Ectodermal cell (in vitro differentiated cells): Measurements from ENCODE around the gene FRAS1.

Source experiments
- H3K27ac ChIP-seq: 2 replicates; pipeline ENCODE4 v1.7.0; 2013; ENCODE audit warnings: mild to moderate bottlenecking, low read depth, low read length; ENCODE audit not compliant: insufficient read depth, poor library complexity, severe bottlenecking
- H3K27me3 ChIP-seq: 2 replicates; pipeline ENCODE4 v1.7.0; 2013; ENCODE audit warnings: mild to moderate bottlenecking, low read length; ENCODE audit not compliant: insufficient read depth, control insufficient read depth, poor library complexity, severe bottlenecking
- H3K36me3 ChIP-seq: one replicate; pipeline ENCODE4 v1.7.0; 2013; ENCODE audit warnings: low read length; ENCODE audit not compliant: control insufficient read depth, insufficient read depth
- H3K4me1 ChIP-seq: one replicate; pipeline ENCODE4 v1.7.0; 2013; ENCODE audit warnings: low read length; ENCODE audit not compliant: control insufficient read depth, insufficient read depth
- H3K4me3 ChIP-seq: 2 replicates; pipeline ENCODE4 v1.7.0; 2013; ENCODE audit warnings: low read depth, low read length, control low read depth; ENCODE audit not compliant: insufficient read depth
- H3K9me3 ChIP-seq: 2 replicates; pipeline ENCODE4 v1.7.0; 2013; ENCODE audit warnings: mild to moderate bottlenecking, low read length, moderate library complexity; ENCODE audit not compliant: control insufficient read depth
- WGBS, 2 experiments: methylation state at CpG; one replicate each; pipeline ENCODE4 v1.1.7; 2013; ENCODE audit warnings: missing lambda C conversion rate in 2 of 2; 5-methylcytosine and 5-hydroxymethylcytosine counted together

FRAS1 gene

DNA sequence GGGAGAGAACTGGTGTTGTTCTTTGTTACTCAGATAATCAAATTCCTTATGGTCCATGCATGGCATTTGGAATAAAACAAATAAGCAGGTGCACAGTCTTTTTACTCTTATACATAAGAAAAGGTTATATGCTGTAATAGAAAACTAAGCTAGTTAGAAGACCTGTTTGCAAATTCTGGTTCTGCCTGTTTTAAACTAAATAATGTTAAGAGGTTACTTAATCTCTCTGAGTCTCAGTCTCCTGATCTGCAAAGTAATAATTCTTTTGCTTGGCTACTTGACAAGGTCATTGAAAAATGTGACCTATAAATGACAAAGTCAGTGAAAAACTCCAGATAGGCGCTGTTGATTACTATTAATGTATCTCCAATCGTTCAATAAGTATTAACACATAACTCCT lies 451.9 kb downstream of the FRAS1 start:
- Histone ChIP-seq H3K4me3 (no peak overlapping the region), H3K36me3 (no peaks in the 10 kb centered on the region), H3K4me1 (no peaks in the 10 kb centered on the region), H3K9me3 (no peaks in the 10 kb centered on the region), H3K27ac (no peak overlapping the region), H3K27me3 (no peaks in the 10 kb centered on the region)
- 90 to 94% methylated on average over 2 of the region's 2 CpGs for WGBS, 2 experiments

GRCh38 chr4:78510108-78510507 lies 453.0 kb downstream of the FRAS1 start:
- Histone ChIP-seq H3K9me3 (no peaks in the 10 kb centered on the region), H3K27ac (no peak overlapping the region), H3K27me3 (no peaks in the 10 kb centered on the region), H3K4me1 (no peaks in the 10 kb centered on the region), H3K36me3 (no peaks in the 10 kb centered on the region), H3K4me3 (no peak overlapping the region)
- WGBS, 2 experiments: no CpG with 5 or more reads among the region's 1 CpG

DNA sequence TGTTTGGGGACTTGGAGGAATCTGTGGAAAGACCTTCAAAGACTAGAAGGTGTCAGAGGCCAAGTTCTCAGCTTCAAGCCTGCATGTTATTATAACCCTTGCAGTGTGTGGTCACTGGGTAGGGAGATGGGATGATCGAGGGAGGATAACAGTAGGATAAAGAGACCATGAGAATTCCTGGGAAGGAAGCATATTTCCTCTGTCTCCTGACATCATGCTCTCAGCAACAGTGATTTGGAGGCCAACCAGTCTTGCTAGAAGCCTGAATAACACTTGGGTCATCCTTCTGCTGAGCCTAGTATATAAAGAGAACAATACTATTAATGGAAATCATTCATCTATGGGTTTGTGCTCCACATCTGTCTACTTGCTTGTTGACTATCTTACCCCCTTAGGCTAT lies 453.6 kb downstream of the FRAS1 start:
- H3K36me3 ChIP-seq: no peaks in the 10 kb centered on the region
- H3K27ac ChIP-seq: no peak overlapping the region
- H3K27me3 ChIP-seq: no peaks in the 10 kb centered on the region
- WGBS, 2 experiments: 42 to 65% methylated on average over 1 of the region's 1 CpG
- no peak overlapping the region for H3K4me3 ChIP-seq
- H3K4me1 ChIP-seq: no peaks in the 10 kb centered on the region
- no peaks in the 10 kb centered on the region for H3K9me3 ChIP-seq

GRCh38 chr4:78512357-78512920 lies 455.3 kb downstream of the FRAS1 start:
- no peaks in the 10 kb centered on the region for H3K4me1 ChIP-seq
- no peaks in the 10 kb centered on the region for H3K36me3 ChIP-seq
- H3K9me3 ChIP-seq: no peaks in the 10 kb centered on the region
- WGBS, 2 experiments: 90 to 95% methylated on average over 3 of the region's 3 CpGs
- no peaks in the 10 kb centered on the region for H3K27me3 ChIP-seq
- H3K27ac ChIP-seq: no peak overlapping the region
- no peak overlapping the region for H3K4me3 ChIP-seq

DNA sequence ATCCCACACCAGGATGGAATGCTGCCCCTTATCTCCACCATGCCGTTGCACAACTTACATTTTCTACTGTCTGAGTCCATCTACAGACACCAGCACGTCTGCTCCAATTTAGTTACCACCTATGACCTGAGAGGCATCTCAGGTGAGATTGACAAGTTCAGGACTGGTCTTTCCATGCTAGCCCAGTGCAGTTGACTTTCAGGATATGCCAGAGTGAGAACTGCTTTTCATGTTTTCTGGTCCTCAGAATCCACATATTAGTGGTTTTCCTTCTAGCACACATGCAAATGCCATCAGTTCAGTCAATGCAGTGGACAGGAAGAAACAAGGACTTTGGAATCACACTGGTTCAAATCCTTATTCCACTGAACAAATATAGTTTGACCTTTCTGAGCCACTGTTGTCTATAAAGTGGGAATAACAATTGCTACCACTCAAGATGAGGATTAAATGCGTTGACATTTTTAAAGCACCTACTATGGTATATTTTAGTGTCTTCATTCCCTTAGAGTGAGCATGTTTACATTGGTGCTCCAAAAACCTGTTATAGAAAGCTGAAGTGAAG lies 456.4 kb downstream of the FRAS1 start:
- no peaks in the 10 kb centered on the region for H3K36me3 ChIP-seq
- no peaks in the 10 kb centered on the region for H3K27me3 ChIP-seq
- no peak overlapping the region for H3K27ac ChIP-seq
- no peaks in the 10 kb centered on the region for H3K9me3 ChIP-seq
- H3K4me3 ChIP-seq: no peak overlapping the region
- WGBS, 2 experiments: 90 to 91% methylated on average over 3 of the region's 3 CpGs
- H3K4me1 ChIP-seq: no peaks in the 10 kb centered on the region

DNA sequence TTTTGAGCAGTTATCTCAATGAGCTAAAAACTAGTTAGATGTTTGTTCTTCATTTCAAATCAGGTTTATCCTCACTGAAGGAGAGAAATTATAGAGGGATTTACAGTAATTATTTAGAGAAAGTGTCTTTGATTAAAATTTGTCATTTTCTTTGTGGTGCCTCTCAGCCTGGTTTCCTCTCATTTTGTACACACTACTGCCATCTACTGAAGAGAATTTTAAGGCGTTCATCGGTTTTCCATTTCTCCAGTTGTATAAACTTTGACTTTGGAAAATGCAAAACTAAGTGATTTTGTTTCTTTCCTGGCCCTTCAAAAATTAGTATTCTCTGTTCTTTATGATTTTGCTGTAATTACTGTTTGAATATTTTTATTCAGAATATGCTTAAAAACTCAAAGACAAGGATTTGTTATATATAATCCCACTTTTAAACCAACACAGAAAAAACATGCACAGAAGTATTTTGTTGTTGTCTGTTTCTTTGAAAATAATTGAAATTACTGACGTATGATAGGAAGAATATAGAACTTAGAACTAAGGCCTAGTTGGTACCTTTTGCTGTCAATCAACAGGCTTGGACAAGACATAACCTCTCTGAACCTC lies 460.0 kb downstream of the FRAS1 start:
- Histone ChIP-seq H3K4me1 (no peaks in the 10 kb centered on the region), H3K27ac (no peak overlapping the region), H3K4me3 (no peak overlapping the region), H3K36me3 (no peaks in the 10 kb centered on the region), H3K27me3 (no peaks in the 10 kb centered on the region), H3K9me3 (no peaks in the 10 kb centered on the region)
- 32 to 60% methylated on average over 3 of the region's 3 CpGs for WGBS, 2 experiments

GRCh38 chr4:78518561-78518960 lies 461.4 kb downstream of the FRAS1 start:
- Histone ChIP-seq H3K4me1 (no peaks in the 10 kb centered on the region), H3K36me3 (no peaks in the 10 kb centered on the region), H3K4me3 (no peak overlapping the region), H3K27ac (no peak overlapping the region), H3K9me3 (no peaks in the 10 kb centered on the region), H3K27me3 (no peaks in the 10 kb centered on the region)
- WGBS, 2 experiments: 90% methylated on average over 3 of the region's 3 CpGs

- Histone ChIP-seq H3K4me3 (no peak overlapping the region), H3K9me3 (no peaks in the 10 kb centered on the region), H3K27me3 (no peaks in the 10 kb centered on the region), H3K36me3 (no peaks in the 10 kb centered on the region), H3K27ac (no peak overlapping the region), H3K4me1 (no peaks in the 10 kb centered on the region)
- 98 to 100% methylated on average over 3 of the region's 3 CpGs for WGBS, 2 experiments
Observed at GRCh38 chr4:78519962-78520361, 462.8 kb downstream of the FRAS1 start.

DNA sequence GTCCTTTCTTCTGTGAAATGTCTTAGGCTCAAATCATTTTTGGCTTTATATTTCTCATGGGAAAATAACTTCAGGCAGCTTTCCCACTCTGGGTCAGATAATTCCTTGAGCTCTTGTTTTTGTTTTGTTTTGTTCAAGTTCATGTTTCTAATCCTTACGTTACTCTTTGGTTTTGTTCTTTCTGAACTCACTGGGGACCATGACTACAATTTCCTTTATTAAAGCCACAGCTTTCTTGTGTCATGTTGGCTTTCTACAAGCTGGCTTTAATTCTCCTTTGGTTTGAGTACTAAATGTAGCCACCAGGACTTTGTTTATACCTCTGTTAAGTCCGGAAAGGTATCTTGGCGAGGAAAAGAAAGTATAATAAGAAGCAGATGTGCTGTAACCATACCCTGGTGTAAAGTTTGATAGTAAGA lies 463.7 kb downstream of the FRAS1 start:
- 89 to 98% methylated on average over 3 of the region's 3 CpGs for WGBS, 2 experiments

DNA sequence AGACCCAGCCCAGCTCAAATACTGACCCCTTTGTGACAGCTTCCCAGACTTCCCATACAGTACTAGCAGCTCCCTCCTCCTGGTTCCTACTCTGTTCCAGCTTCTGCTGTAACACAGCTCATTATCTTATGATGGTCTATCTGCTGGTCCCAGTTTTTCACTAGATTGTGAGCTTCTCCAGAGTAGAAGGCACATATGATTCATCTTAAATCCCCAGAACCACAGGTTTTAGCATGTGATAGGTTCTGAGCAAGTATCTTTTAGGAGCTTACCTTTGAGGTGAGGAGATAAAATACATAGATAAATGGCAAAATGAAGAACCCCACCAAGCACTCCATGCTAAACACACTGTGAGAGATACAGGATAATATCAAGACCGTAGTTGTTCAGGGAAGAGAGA lies 466.9 kb downstream of the FRAS1 start:
- Histone ChIP-seq H3K4me1 (no peaks in the 10 kb centered on the region), H3K27ac (no peak overlapping the region), H3K4me3 (no peak overlapping the region), H3K27me3 (no peaks in the 10 kb centered on the region), H3K36me3 (no peaks in the 10 kb centered on the region), H3K9me3 (no peaks in the 10 kb centered on the region)
- WGBS, 2 experiments: 40% methylated on average over 1 of the region's 1 CpG

More for the DNA sequence above, 463.7 kb downstream of the FRAS1 start:
- Histone ChIP-seq H3K27ac (no peak overlapping the region), H3K4me1 (no peaks in the 10 kb centered on the region), H3K4me3 (no peak overlapping the region), H3K27me3 (no peaks in the 10 kb centered on the region), H3K36me3 (no peaks in the 10 kb centered on the region), H3K9me3 (no peaks in the 10 kb centered on the region)
